ENCODE data around the gene F8.

Gene F8

GRCh38 chrX:155046129-155046810, 23.7 kb upstream of the F8 start:
- H3K9ac ChIP-seq, result no peak overlapping the region
- H3K4me1 ChIP-seq, result no peaks in the 10 kb centered on the region
- peaks cover 18% of the 10 kb centered on the region for H3K36me3 ChIP-seq
- peaks cover 30% of the 10 kb centered on the region; the same call in 1 of the 2 replicates for H4K20me1 ChIP-seq
- no peak overlapping the region for H3K27ac ChIP-seq
- no peak overlapping the region for H3K4me3 ChIP-seq
- peaks cover 84% of the 10 kb centered on the region for H3K27me3 ChIP-seq
- H3K9me3 ChIP-seq, result no peaks in the 10 kb centered on the region
- TF ChIP-seq Cebpa-rat (IDR thresholded peaks at IDR 0.05), result no peak
- H3K4me2 ChIP-seq, result no peak overlapping the region

- no peak for TF ChIP-seq Cebpa-rat (IDR thresholded peaks at IDR 0.05)
- Histone ChIP-seq H4K20me1 (no peaks in the 10 kb centered on the region), H3K27me3 (peaks cover 7% of the 10 kb centered on the region; the same call in 1 of the 2 replicates), H3K9me3 (peaks cover 38% of the 10 kb centered on the region), H3K4me1 (no peaks in the 10 kb centered on the region), H3K36me3 (peaks cover 17% of the 10 kb centered on the region), H3K4me2 (no peak overlapping the region), H3K9ac (no peak overlapping the region), H3K4me3 (no peak overlapping the region), H3K27ac (no peak overlapping the region)
Measured at GRCh38 chrX:155035688-155036087, 13.2 kb upstream of the F8 start.

DNA sequence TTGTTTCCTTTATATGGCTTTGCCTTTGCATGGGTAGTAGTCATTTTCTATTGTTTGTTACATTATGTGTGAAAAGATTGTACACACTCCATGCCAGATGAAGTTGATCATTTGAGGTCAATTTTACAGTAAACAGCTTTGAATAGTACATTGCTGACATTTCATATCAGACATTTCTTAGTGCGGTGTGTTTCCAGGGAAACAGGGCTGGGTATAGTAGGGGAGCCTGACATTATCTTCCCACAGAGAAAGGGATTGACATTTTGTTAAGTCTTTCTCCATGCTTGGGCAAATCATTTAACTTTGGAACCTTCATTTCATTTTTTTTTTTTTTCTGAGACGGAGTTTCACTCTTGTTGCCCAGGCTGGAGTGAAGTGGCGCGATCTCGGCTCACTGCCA, 9.1 kb upstream of the F8 start:
- no peak for TF ChIP-seq Cebpa-rat (IDR thresholded peaks at IDR 0.05)
- H4K20me1 ChIP-seq, result 0 out of 2 replicates have a peak, but pooled peaks cover 10% of the 10 kb centered on the region
- H3K4me3 ChIP-seq, result no peak overlapping the region
- no peak overlapping the region for H3K9ac ChIP-seq
- no peak overlapping the region for H3K4me2 ChIP-seq
- peaks cover 25% of the 10 kb centered on the region for H3K9me3 ChIP-seq
- peaks cover 12% of the 10 kb centered on the region for H3K36me3 ChIP-seq
- H3K27me3 ChIP-seq, result peaks cover 8% of the 10 kb centered on the region; the same call in 1 of the 2 replicates
- peaks cover 13% of the 10 kb centered on the region for H3K4me1 ChIP-seq
- H3K27ac ChIP-seq, result no peak overlapping the region

DNA sequence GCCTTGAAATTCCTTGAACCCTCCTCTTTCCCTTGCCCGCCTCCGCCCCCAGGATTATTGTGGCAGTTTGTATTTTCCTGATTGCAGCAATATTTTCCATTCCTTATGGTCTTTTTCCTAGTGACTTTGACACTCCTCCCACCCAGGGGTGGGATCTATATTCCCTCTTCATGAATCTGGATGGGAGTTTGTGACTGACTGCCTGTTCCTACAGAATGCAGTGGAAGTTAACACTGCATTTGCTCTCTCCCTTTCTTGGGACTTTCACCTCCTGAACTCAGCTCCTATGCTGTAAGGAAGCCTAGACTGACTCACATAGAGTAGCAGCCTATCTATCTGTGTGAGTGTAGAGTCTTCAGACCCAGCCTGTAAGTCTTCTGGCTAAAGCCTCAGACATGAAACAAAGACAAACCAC, 6.4 kb upstream of the F8 start:
- TF ChIP-seq Cebpa-rat (IDR thresholded peaks at IDR 0.05), result no peak
- Histone ChIP-seq H3K4me2 (peak overlapping the region; percentile 75; the same call in 1 of the 2 replicates), H3K27me3 (peaks cover 18% of the 10 kb centered on the region), H3K9me3 (no peaks in the 10 kb centered on the region), H3K36me3 (no peaks in the 10 kb centered on the region), H3K4me1 (peaks cover 13% of the 10 kb centered on the region), H4K20me1 (0 out of 2 replicates have a peak, but pooled peaks cover 10% of the 10 kb centered on the region), H3K4me3 (no peak overlapping the region), H3K27ac (no peak overlapping the region), H3K9ac (no peak overlapping the region)

DNA sequence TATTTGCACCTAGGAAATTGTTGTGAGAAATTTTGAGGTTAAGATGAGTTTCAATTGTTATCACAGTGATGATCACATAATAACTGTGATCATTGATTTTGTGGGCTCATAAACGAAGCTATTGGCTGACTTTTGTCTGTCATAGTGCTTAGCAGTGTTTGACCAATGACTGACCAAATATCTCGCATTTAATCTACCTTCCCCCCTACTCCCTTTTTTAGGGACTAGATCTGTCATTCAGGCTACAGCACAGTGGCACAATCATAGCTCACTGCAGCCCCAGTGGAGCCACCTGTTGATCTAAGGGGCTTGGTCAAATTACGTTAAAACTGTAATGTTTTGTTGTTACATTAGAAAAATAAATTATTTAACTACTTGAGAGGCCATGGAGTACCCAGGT, 5.6 kb upstream of the F8 start:
- no peaks in the 10 kb centered on the region for H3K36me3 ChIP-seq
- H3K27me3 ChIP-seq, result peaks cover 26% of the 10 kb centered on the region
- H3K4me3 ChIP-seq, result peak overlapping the region; percentile 73
- peaks cover 13% of the 10 kb centered on the region for H3K4me1 ChIP-seq
- peak overlapping the region; percentile 96; the same call in 1 of the 2 replicates for H3K27ac ChIP-seq
- 0 out of 2 replicates have a peak, but pooled peaks cover 10% of the 10 kb centered on the region for H4K20me1 ChIP-seq
- no peaks in the 10 kb centered on the region for H3K9me3 ChIP-seq
- TF ChIP-seq Cebpa-rat (IDR thresholded peaks at IDR 0.05), result no peak
- H3K4me2 ChIP-seq, result peak overlapping the region; percentile 75
- H3K9ac ChIP-seq, result peak overlapping the region; percentile 90; the same call in 1 of the 2 replicates

DNA sequence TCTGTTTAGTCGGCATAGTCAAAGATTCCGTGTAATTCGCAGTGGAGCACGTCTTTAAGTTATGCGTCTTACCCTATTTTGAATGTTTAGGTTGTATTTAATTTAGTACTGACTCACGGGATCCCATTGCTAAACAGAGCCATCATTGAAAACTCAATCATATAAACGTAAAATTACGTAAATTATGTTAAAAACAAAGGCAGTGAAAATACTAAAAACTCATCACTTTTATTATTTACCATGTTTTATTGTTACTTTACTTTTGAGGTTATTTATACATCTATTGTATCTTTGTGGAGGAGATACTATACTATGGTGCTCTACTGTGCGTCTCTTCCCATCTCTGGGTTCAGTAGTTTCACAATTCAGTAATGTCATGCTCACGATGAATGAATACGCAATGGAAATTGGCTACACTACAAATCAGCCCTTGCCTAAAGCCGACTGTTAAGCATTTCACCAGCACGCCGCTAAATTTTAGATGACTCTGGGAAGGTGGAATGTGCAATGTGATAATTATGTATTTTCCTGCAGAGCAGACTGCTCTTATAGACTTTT, 5.1 kb upstream of the F8 start:
- H3K9ac ChIP-seq, result peak overlapping the region; percentile 90
- peak overlapping the region; percentile 96 for H3K27ac ChIP-seq
- peaks cover 28% of the 10 kb centered on the region for H3K27me3 ChIP-seq
- no peaks in the 10 kb centered on the region for H3K36me3 ChIP-seq
- H3K9me3 ChIP-seq, result no peaks in the 10 kb centered on the region
- H3K4me2 ChIP-seq, result peak overlapping the region; percentile 75
- peaks cover 13% of the 10 kb centered on the region for H3K4me1 ChIP-seq
- no peak for TF ChIP-seq Cebpa-rat (IDR thresholded peaks at IDR 0.05)
- H3K4me3 ChIP-seq, result peak overlapping the region; percentile 73
- H4K20me1 ChIP-seq, result 0 out of 2 replicates have a peak, but pooled peaks cover 10% of the 10 kb centered on the region

GRCh38 chrX:155026727-155027508, 4.4 kb upstream of the F8 start, which contains the start of gene FUNDC2:
FUNDC2 (plus strand) TSS chrX:155026844; CDS start chrX:155026939, 95 bp downstream.
- Histone ChIP-seq H3K4me2 (peak within 1 kb of the TSS; percentile 75), H3K27me3 (peaks cover 34% of the 10 kb centered on the region), H3K9me3 (no peaks in the 10 kb centered on the region), H4K20me1 (0 out of 2 replicates have a peak, but pooled peaks cover 10% of the 10 kb centered on the region), H3K4me1 (peaks cover 13% of the 10 kb centered on the region), H3K4me3 (peak within 1 kb of the TSS; percentile 73), H3K9ac (peak within 1 kb of the TSS; percentile 90), H3K36me3 (no peaks in the 10 kb centered on the region), H3K27ac (peak within 1 kb of the TSS; percentile 96)
- no peak for TF ChIP-seq Cebpa-rat (IDR thresholded peaks at IDR 0.05)

GRCh38 chrX:155026420-155026726, 3.9 kb upstream of the F8 start:
- Histone ChIP-seq H3K9me3 (no peaks in the 10 kb centered on the region), H3K9ac (peak overlapping the region; percentile 63), H3K4me3 (peak overlapping the region; percentile 73), H3K4me2 (peak overlapping the region; percentile 37; the same call in 1 of the 2 replicates), H3K27ac (no peak overlapping the region), H3K4me1 (peaks cover 13% of the 10 kb centered on the region), H4K20me1 (0 out of 2 replicates have a peak, but pooled peaks cover 10% of the 10 kb centered on the region), H3K36me3 (no peaks in the 10 kb centered on the region), H3K27me3 (peaks cover 39% of the 10 kb centered on the region)
- no peak for TF ChIP-seq Cebpa-rat (IDR thresholded peaks at IDR 0.05)

DNA sequence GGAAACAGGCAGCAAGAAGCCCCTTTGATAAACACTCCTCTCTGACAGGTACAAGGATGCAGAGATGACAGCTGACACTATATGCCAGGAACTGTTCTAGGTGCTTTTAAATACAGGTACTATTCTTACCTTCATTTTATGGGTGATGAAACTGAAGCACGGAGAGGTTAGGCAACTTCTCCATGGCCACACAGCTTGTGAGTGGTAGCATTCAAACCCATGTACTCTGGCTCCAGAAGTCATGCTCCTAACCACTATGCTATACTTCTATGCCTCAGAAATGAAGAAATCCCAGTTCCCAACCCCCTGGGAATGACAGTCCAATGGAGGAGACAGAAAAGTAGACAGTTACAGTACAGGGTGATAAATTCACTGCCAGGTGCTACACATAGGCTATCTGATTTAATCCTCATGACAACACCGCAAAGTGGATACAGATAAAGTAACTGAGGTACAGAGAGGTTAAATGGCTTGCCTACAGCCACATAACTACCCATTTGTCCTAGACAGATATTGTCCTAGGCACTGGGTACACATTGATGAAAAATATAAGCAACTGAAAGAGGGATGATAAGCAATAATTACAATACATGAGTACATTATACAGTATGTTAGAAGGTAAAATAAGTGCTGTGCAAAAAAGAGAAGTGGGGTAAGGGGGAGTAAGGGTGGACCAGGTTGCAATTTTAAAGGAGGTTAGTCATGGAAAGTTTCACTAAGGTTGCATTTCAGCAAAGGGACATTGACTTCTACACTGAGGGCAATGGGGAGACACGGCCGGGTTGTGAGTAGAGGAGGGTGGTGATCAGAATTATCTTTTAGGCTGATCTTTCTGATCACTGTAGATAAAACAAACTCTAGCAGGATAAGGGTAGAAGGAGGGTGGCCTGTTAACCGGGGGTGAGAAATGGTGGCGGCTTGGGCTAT, 1.6 kb upstream of the F8 start:
- Histone ChIP-seq H3K27me3 (peaks cover 46% of the 10 kb centered on the region), H4K20me1 (0 out of 2 replicates have a peak, but pooled peaks cover 7% of the 10 kb centered on the region), H3K4me3 (no peak overlapping the region), H3K4me2 (no peak overlapping the region), H3K4me1 (peaks cover 13% of the 10 kb centered on the region), H3K9ac (no peak overlapping the region), H3K36me3 (no peaks in the 10 kb centered on the region), H3K9me3 (no peaks in the 10 kb centered on the region), H3K27ac (no peak overlapping the region)
- TF ChIP-seq Cebpa-rat (IDR thresholded peaks at IDR 0.05), result no peak
